HepG2 (cell line): ENCODE measurements around the gene TPTE. TPM values are rescaled to one million over a fixed set of nuclear protein-coding genes. Genes with fewer than 3 reads are reported as not detected.
"Not testable (repeated sequence)": the region's sequence is repeated elsewhere in the genome, so short reads cannot be mapped to it uniquely, and the experiment has no call there.

Source experiments
- ATAC-seq: fragments of 200-7000 bp; cut with Tn5 transposase; 3 replicates; pipeline ENCODE4 v1.9.1; 2020; ENCODE audit warnings: mild to moderate bottlenecking, moderate library complexity
- BruUV-seq: library from RNA; stranded (reverse); fragments of 400-500 nt; replicated peaks from 2 replicates; lab custom pipeline; 2021; lab: Mats Ljungman, UMichigan
- CTCF ChIA-PET: fragments of 300-600 bp; formaldehyde crosslinking; extraction: SDS; loops from one replicate; lab custom pipeline; 2021; ENCODE audit warnings: low total read pairs, inconsistent platforms, low intra/inter-chr PET ratio; lab: Yijun Ruan, JAX
- POLR2A ChIA-PET: fragments of 350-600 bp; sonication (Branson Sonifier 250); formaldehyde crosslinking; loops from one replicate; lab custom pipeline; 2020; ENCODE audit warnings: antibody characterized with exemption, inconsistent platforms; lab: Yijun Ruan, JAX
- DNase-seq: peaks from one replicate; pipeline ENCODE4 v3.0.0-alpha.2; 2015; ENCODE audit warnings: low spot score
- FAIRE-seq: peaks from 3 replicates; lab custom pipeline; 2011; peaks lifted over from hg19 to GRCh38; lab: Jason Lieb, UNC
- H2AFZ ChIP-seq: one replicate; pipeline ENCODE4 v1.6.1; 2011; ENCODE audit warnings: low read length, inconsistent platforms
- H3K27ac ChIP-seq: fragments of 300-600 bp; 3 replicates; pipeline ENCODE4 v1.8.0; 2011; ENCODE audit warnings: mixed run types, mild to moderate bottlenecking, mixed read lengths, low read length, inconsistent platforms; ENCODE audit not compliant: insufficient read depth; ENCODE audit errors: extremely low read length
- H3K27me3 ChIP-seq, 2 experiments: fragments of 200-600 bp in 1 of 2; 2 replicates in 1 of 2; 3 replicates in 1 of 2; pipeline versions ENCODE4 v1.6.0 to v1.8.0; 2011; ENCODE audit warnings: low read length in 2 of 2, mild to moderate bottlenecking in 2 of 2, moderate library complexity in 2 of 2, inconsistent platforms in 1 of 2; ENCODE audit not compliant: insufficient read depth in 2 of 2, control insufficient read depth in 1 of 2
- H3K36me3 ChIP-seq, 2 experiments: fragments of 200-600 bp in 1 of 2; replicated peaks in 1 of 2; 2 replicates in 1 of 2; 3 replicates in 1 of 2; pipeline versions ENCODE4 v1.5.1 to v1.8.0; 2011; ENCODE audit warnings: low read length in 2 of 2, inconsistent platforms in 1 of 2; ENCODE audit not compliant: insufficient read depth in 2 of 2, control insufficient read depth in 1 of 2
- H3K4me1 ChIP-seq: 2 replicates; pipeline ENCODE4 v1.5.1; 2012; ENCODE audit warnings: low read length, inconsistent platforms; ENCODE audit not compliant: insufficient read depth
- H3K4me2 ChIP-seq: 2 replicates; pipeline ENCODE4 v1.6.0; 2011; ENCODE audit warnings: low read depth, low read length, inconsistent platforms
- H3K4me3 ChIP-seq, 3 experiments: fragments of 200-600 bp in 1 of 3; sonication (generic), shearing (Covaris generic) in 1 of 3; replicated peaks in 1 of 3; 2 replicates each; pipeline ENCODE4 v1.5.1; 2011 to 2016; ENCODE audit warnings: low read length in 3 of 3, inconsistent platforms in 2 of 3, low read depth in 2 of 3, mild to moderate bottlenecking in 2 of 3, control low read depth in 1 of 3, mixed read lengths in 1 of 3; ENCODE audit not compliant: insufficient read depth in 1 of 3
- H3K79me2 ChIP-seq: one replicate; pipeline ENCODE4 v1.6.1; 2011; ENCODE audit warnings: low read length, inconsistent platforms; ENCODE audit not compliant: insufficient read depth
- H3K9ac ChIP-seq: 2 replicates; pipeline ENCODE4 v1.6.0; 2011; ENCODE audit warnings: mild to moderate bottlenecking, low read depth, low read length, inconsistent platforms; ENCODE audit not compliant: insufficient read depth
- H3K9me3 ChIP-seq: 2 replicates; pipeline ENCODE4 v1.5.1; 2012; ENCODE audit warnings: mild to moderate bottlenecking, low read length
- H4K20me1 ChIP-seq: 2 replicates; pipeline ENCODE4 v1.6.0; 2011; ENCODE audit warnings: inconsistent platforms, mild to moderate bottlenecking, low read length, moderate library complexity; ENCODE audit not compliant: insufficient read depth
- WGBS: methylation state at CpG from one replicate; pipeline ENCODE4 v1.1.6; 2017; ENCODE audit warnings: low lambda C conversion rate; 5-methylcytosine and 5-hydroxymethylcytosine counted together
- in situ Hi-C: cut with HindIII; loops from 2 replicates; pipeline ENCODE4 v1.10.0; 2017; ENCODE audit warnings: low pct_unique_long_range_greater_than_20kb; ENCODE audit not compliant: extremely low pct_ligation_motif_present
- intact Hi-C: fragments of 100-400 bp; cut with micrococcal nuclease; formaldehyde crosslinking; loops from one replicate; pipeline ENCODE4 v1.10.0; 2022; ENCODE audit not compliant: unreplicated experiment
- polyA plus RNA-seq, 8 experiments: library from polyadenylated mRNA; depleted of rRNA in 3 of 8; stranded (reverse) in 7 of 8; unstranded in 1 of 8; fragments of >200 nt; fragmentation: Illumina TruSeq in 4 of 8; extraction: Trizol in 4 of 8; gene quantifications; 2 replicates each; pipeline versions ENCODE4 v1.2.1 to v1.2.3, GENCODE V29; 2011 to 2016; ENCODE audit warnings: low read depth in 4 of 8, missing spikeins in 1 of 8, mixed read lengths in 1 of 8; ENCODE audit not compliant: insufficient read depth in 1 of 8
- total RNA-seq, 5 experiments: library from RNA; depleted of rRNA; stranded (reverse); fragments of >200 nt; fragmentation: Illumina TruSeq; extraction: Trizol; gene quantifications; 2 replicates each; pipeline ENCODE4 v1.2.3, GENCODE V29; 2016; ENCODE audit warnings: low read depth in 1 of 5

The TPTE gene
- total and polyA plus RNA-seq, 2 of the 13 experiments (the other 11 are each of a cell fraction or from before 2014, with no cell fraction given): not detected

- H3K4me3 ChIP-seq, H3K79me2 ChIP-seq, H3K4me1 ChIP-seq, ATAC-seq, H3K27ac ChIP-seq, H3K9ac ChIP-seq, CTCF ChIA-PET, H4K20me1 ChIP-seq, BruUV-seq, FAIRE-seq, POLR2A ChIA-PET, intact Hi-C loops, H3K27me3 ChIP-seq, H2AFZ ChIP-seq, H3K36me3 ChIP-seq, in situ Hi-C loops, DNase-seq, H3K4me2 ChIP-seq: not testable (repeated sequence)
- peaks cover 48% of the 10 kb centered on the region for H3K9me3 ChIP-seq
- 3% methylated on average over 4 of the region's 4 CpGs for whole genome bisulfite sequencing
These were observed 41.5 kb upstream of the TPTE start for GRCh38 chr21:10479875-10480274.

DNA sequence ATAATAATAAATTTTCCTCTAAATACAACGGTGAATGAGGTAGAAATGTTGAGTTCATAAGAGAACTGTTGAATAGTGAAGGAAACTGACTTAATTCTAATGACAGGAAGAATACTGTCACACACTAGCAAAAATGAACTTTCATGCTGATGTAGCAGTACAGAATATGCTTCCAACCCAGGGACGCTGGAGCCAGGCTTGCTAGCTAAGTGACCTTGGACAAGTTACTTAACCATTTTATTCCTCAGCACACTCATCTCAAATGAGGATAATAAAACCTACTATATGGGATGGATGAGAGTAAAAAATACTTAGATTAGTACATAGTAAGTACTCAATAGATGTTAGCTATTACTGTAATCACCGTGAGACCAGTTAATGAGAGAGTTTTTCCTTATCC is 36.5 kb upstream of the TPTE start:
- H3K27me3 ChIP-seq, H3K27ac ChIP-seq, intact Hi-C loops, DNase-seq, H3K79me2 ChIP-seq, CTCF ChIA-PET, in situ Hi-C loops, H3K36me3 ChIP-seq, POLR2A ChIA-PET, H2AFZ ChIP-seq, BruUV-seq, FAIRE-seq, H3K4me2 ChIP-seq, H3K9ac ChIP-seq, H3K4me1 ChIP-seq, H4K20me1 ChIP-seq, ATAC-seq, H3K4me3 ChIP-seq: not testable (repeated sequence)
- peaks cover 44% of the 10 kb centered on the region for H3K9me3 ChIP-seq
- WGBS: 16% methylated on average over 3 of the region's 3 CpGs

GRCh38 chr21:10490453-10490852 is 30.9 kb upstream of the TPTE start:
- ATAC-seq, in situ Hi-C loops, BruUV-seq, H3K4me1 ChIP-seq, H3K36me3 ChIP-seq, H2AFZ ChIP-seq, H3K9ac ChIP-seq, POLR2A ChIA-PET, H3K79me2 ChIP-seq, DNase-seq, CTCF ChIA-PET, H3K27ac ChIP-seq, H3K27me3 ChIP-seq, intact Hi-C loops, H3K4me3 ChIP-seq, FAIRE-seq, H3K4me2 ChIP-seq, H4K20me1 ChIP-seq: not testable (repeated sequence)
- WGBS: 10% methylated on average over 3 of the region's 3 CpGs
- peaks cover 30% of the 10 kb centered on the region for H3K9me3 ChIP-seq
